ENCODE measurements around the gene LRRC8C. TPM values are rescaled to one million over a fixed set of nuclear protein-coding genes. Genes with fewer than 3 reads are reported as not detected.

LRRC8C gene
- 1 to 10 TPM; 1.5 to 5.0 (median 3.0) TPM for total RNA-seq
- long read RNA-seq, donor 1, full-length matches to known transcripts: 2 of 3 reads
- long read RNA-seq, donor 1, partial matches to known transcripts: 1 of 3 reads
- long read RNA-seq, donor 1, other reads (novel, unspliced or antisense): 0 of 3 reads
- long read RNA-seq, donor 2: 0 reads

DNA sequence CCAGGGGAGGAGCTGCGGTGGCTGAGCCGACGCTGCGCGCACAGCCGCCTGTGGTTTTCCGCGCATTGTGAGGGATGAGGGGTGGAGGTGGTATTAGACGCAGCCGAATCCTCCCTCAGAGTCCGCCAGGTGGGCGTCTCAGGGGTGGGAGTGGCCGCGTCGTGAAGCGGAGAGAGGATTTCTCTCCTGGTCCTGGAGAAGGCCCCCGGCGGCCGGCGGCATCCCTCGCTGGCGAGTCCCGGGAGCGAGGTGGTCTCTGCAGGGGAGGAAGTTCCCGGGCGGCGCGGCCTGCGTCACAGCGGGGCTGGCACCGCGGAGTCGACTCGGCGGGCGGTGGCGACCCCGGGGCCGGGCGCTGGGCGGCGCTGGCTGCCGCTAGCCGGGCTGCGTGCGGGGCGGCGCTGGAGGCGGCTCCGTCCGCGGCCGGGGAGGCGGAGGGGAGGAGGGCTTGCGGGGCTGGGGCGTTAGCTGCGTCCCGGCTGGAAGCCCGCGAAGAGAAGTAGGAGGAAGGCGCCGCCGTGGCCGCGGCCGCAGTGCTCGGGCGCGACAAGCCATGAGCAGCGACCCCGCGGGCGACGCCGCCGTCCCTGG is at the start of gene LRRC8C:
Gene LRRC8C, plus strand, starts transcription at position 464 of the 591 bp plus-strand sequence. CDS start 53,354 bp downstream, outside the sequence.
- Histone ChIP-seq H3K4me1 (ENCODE audit: low read depth) (peaks cover 6% of the 10 kb centered on the region), H3K4me3 (peak within 1 kb of the TSS; percentile 46), H3K36me3 (ENCODE audit: low read depth) (no peaks in the 10 kb centered on the region), H3K9me3 (no peaks in the 10 kb centered on the region)
- TF ChIP-seq CTCF (IDR thresholded peaks at IDR 0.05): peak; percentile 39
- ATAC-seq: peak; percentile 94
- DNase-seq: peak; percentile 73 to 90 (median 86)
- intact Hi-C loops (cut with DNase I, micrococcal nuclease): loop anchor here in 1 of 2 donors (10.0 kb wide), 1 partner anchor 132 kb away; no protein-coding TSS in a partner anchor

- DNase-seq: no peak
- no peak for TF ChIP-seq CTCF (IDR thresholded peaks at IDR 0.05)
- H3K4me1 ChIP-seq (ENCODE audit: low read depth): no peaks in the 10 kb centered on the region
- ATAC-seq: no peak
- H3K36me3 ChIP-seq (ENCODE audit: low read depth): no peaks in the 10 kb centered on the region
- intact Hi-C loops (cut with DNase I, micrococcal nuclease): no loop called here
- no peaks in the 10 kb centered on the region for H3K9me3 ChIP-seq
- H3K4me3 ChIP-seq: no peak overlapping the region
Measured at GRCh38 chr1:89584211-89584610, 48.7 kb upstream of the LRRC8C start.

GRCh38 chr1:89584781-89585180 is 48.1 kb upstream of the LRRC8C start:
- Histone ChIP-seq H3K4me1 (ENCODE audit: low read depth) (no peaks in the 10 kb centered on the region), H3K4me3 (no peak overlapping the region), H3K9me3 (no peaks in the 10 kb centered on the region), H3K36me3 (ENCODE audit: low read depth) (no peaks in the 10 kb centered on the region)
- no peak for TF ChIP-seq CTCF (IDR thresholded peaks at IDR 0.05)
- intact Hi-C loops (cut with DNase I, micrococcal nuclease): no loop called here
- DNase-seq (no peak), ATAC-seq (no peak)

DNA sequence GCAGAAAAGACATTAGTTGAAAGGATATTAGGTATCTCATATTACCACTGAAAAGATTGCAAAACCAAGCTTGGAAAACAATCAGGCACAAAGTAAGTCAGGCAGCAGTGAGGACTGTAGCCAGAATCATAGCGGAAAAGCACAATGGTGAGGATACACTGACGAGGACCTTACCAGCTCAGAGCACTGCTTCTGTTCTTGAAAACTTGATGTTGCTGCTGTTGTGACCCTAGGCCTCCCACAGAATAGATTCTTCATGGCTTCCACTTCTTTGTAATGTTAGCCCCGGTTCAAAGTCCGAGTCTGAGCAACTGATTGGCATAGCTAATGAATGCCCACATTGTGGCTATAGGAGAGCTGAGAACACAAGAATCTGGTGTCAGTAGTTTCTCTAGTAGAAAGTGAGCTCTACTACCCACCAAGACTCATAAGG is 45.2 kb upstream of the LRRC8C start:
- intact Hi-C loops (cut with DNase I, micrococcal nuclease): no loop called here
- Histone ChIP-seq H3K4me1 (ENCODE audit: low read depth) (no peaks in the 10 kb centered on the region), H3K9me3 (no peaks in the 10 kb centered on the region), H3K4me3 (no peak overlapping the region), H3K36me3 (ENCODE audit: low read depth) (no peaks in the 10 kb centered on the region)
- ATAC-seq (no peak), DNase-seq (no peak)
- TF ChIP-seq CTCF (IDR thresholded peaks at IDR 0.05): no peak

GRCh38 chr1:89588480-89588879 is 44.4 kb upstream of the LRRC8C start:
- H3K9me3 ChIP-seq: no peaks in the 10 kb centered on the region
- H3K4me3 ChIP-seq: no peak overlapping the region
- ATAC-seq (no peak), DNase-seq (no peak)
- no peaks in the 10 kb centered on the region for H3K36me3 ChIP-seq (ENCODE audit: low read depth)
- no peak for TF ChIP-seq CTCF (IDR thresholded peaks at IDR 0.05)
- intact Hi-C loops (cut with DNase I, micrococcal nuclease): no loop called here
- H3K4me1 ChIP-seq (ENCODE audit: low read depth): no peaks in the 10 kb centered on the region
